ENCODE results near the gene INPPL1.

Gene INPPL1

DNA sequence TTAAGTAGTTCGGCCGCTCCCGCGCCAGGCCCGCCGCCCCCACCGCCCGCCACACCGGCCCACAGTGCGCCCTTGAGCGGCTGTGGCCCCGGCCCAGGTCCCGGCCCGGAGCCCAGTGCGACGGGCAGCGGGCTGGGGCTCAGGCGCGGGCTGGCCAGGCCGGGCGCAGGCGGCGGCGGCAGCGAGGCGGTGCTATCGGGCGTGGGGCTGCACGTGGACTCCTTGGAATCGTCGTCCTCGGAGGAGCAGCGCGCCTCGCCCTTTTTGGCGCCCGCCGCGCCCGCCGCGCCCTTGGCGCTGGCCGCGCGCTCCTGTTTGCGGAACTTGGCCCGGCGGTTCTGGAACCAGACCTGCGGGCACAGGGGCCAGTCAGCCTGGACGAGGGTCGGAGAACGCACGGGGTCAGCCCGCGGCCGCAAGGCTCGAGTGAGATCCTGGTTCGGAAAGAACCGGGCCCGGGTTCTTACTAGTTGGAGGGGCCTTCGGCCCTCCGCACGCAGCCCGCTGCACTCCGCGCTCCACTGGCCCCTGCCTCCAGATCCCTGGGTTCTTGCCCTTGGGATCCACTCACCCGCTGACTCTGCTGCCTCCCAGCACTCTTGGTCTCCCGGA, 15.4 kb downstream of the INPPL1 start:
- Histone ChIP-seq H3K4me3 (ENCODE audit: low read depth in 1 of 2, low read length in 1 of 2) (peak overlapping the region; percentile 17 to 38), H3K27me3 (peaks cover 69% of the 10 kb centered on the region), H3K4me1 (ENCODE audit: control insufficient read depth in 1 of 2, insufficient read depth in 1 of 2, low read depth in 1 of 2, low read length in 1 of 2) (peaks cover 14 to 30% of the 10 kb centered on the region in 2 experiments), H3K9me3 (no peaks in the 10 kb centered on the region), H3K36me3 (peaks cover 39% of the 10 kb centered on the region), H3K27ac (no peak overlapping the region)
- TF ChIP-seq, protein P1, sequence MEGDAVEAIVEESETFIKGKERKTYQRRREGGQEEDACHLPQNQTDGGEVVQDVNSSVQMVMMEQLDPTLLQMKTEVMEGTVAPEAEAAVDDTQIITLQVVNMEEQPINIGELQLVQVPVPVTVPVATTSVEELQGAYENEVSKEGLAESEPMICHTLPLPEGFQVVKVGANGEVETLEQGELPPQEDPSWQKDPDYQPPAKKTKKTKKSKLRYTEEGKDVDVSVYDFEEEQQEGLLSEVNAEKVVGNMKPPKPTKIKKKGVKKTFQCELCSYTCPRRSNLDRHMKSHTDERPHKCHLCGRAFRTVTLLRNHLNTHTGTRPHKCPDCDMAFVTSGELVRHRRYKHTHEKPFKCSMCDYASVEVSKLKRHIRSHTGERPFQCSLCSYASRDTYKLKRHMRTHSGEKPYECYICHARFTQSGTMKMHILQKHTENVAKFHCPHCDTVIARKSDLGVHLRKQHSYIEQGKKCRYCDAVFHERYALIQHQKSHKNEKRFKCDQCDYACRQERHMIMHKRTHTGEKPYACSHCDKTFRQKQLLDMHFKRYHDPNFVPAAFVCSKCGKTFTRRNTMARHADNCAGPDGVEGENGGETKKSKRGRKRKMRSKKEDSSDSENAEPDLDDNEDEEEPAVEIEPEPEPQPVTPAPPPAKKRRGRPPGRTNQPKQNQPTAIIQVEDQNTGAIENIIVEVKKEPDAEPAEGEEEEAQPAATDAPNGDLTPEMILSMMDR (IDR thresholded peaks at IDR 0.05), result no peak

DNA sequence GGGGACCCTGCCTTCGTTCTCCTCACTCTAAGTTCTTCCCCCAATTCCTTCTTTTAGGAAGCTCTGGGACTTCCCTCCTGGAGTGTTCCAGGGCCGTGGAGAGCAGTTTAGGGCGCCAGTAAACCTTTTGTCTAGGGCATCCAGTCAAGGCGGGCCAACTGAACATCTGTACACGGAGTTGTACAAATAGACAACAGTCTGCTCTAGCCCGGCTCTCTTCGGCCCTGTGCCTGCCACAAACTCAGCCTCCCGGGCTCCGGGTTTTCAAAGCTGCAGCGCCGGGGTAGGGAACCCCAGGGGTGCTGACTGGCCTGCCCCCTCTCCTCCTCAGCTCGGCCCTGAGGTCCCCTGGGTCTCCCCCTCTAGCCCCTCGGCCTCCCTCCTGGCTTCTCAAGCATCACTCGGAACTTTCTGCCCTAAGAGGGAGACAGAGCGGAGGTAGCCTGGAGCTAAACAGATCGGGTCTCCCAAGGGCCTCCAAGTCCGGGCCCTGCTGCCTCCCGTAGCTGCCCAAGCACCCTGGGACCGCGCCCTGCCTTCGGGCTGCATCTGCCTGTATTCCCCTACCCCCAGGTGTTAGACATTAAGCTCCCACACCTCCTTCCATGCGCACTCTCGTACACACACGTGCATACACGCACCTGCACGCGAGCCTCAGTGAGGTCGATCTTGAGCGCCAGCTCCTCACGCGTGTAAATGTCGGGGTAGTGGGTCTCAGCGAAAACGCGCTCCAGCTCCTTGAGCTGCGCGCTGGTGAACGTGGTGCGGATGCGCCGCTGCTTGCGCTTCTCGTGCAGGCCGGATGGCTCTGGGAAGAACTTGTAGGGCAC, 16.1 kb downstream of the INPPL1 start:
- Histone ChIP-seq H3K36me3 (peaks cover 32% of the 10 kb centered on the region), H3K27ac (no peak overlapping the region), H3K9me3 (no peaks in the 10 kb centered on the region), H3K4me1 (ENCODE audit: control insufficient read depth in 1 of 2, insufficient read depth in 1 of 2, low read depth in 1 of 2, low read length in 1 of 2) (peaks cover 14 to 30% of the 10 kb centered on the region in 2 experiments), H3K4me3 (ENCODE audit: low read depth in 1 of 2, low read length in 1 of 2) (peak overlapping the region; percentile 17 to 38), H3K27me3 (peaks cover 77% of the 10 kb centered on the region)
- TF ChIP-seq, protein P1 (IDR thresholded peaks at IDR 0.05), result no peak

DNA sequence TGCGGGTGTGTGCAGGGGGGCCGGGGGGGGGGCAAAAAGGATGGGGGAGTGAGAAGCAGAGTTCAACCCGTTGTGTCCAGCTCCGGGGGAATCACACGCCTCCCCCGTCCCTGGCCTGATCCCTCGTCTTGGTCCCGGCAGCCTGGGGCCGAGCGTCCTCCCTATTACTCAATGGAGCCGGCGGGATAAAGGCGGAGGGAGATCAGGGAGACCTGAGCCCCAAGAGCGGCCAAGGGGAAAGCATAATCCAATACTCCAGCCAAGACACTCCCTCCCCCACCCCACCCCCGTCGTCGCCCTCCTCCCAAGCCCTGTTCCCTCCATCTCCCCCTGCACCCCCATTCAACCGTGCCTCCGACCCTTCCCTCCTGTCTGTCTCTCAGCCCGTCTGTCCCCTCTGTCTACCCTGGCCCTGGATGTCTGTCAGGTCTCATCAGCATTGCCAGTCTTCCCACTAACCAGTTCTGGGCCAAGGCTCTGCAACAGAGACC, 16.8 kb downstream of the INPPL1 start:
- Histone ChIP-seq H3K27ac (no peak overlapping the region), H3K4me3 (ENCODE audit: low read depth in 1 of 2, low read length in 1 of 2) (no peak overlapping the region), H3K27me3 (peaks cover 83% of the 10 kb centered on the region), H3K36me3 (peaks cover 26% of the 10 kb centered on the region), H3K9me3 (no peaks in the 10 kb centered on the region), H3K4me1 (ENCODE audit: control insufficient read depth in 1 of 2, insufficient read depth in 1 of 2, low read depth in 1 of 2, low read length in 1 of 2) (peaks cover 14 to 30% of the 10 kb centered on the region in 2 experiments)
- TF ChIP-seq, protein P1 (IDR thresholded peaks at IDR 0.05), result no peak

DNA sequence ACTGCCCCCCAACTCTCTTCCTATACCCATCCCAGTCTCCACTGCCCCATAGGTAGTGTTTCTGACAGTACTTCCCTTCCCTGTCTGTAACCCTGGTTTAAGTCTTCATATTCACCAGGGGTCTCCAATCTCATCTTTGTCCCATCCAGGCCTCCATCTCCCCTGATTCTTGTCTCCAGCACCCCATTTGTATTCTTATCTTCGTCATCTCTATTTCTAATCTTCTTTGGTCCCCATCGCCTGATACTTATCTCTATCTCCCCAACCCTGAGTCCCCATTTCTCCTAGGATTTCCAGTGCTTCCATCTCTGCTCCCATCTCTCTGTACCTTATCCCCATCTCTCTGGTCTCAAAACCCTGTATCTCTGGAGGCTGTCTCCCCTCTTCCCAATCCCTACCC, 17.6 kb downstream of the INPPL1 start:
- H3K36me3 ChIP-seq, result peaks cover 18% of the 10 kb centered on the region

More for the DNA sequence above, 17.6 kb downstream of the INPPL1 start:
- Histone ChIP-seq H3K9me3 (no peaks in the 10 kb centered on the region), H3K4me1 (ENCODE audit: control insufficient read depth in 1 of 2, insufficient read depth in 1 of 2, low read depth in 1 of 2, low read length in 1 of 2) (peaks cover 14 to 30% of the 10 kb centered on the region in 2 experiments), H3K27ac (no peak overlapping the region), H3K4me3 (ENCODE audit: low read depth in 1 of 2, low read length in 1 of 2) (no peak overlapping the region), H3K27me3 (peaks cover 91% of the 10 kb centered on the region)
- TF ChIP-seq, protein P1 (IDR thresholded peaks at IDR 0.05), result no peak

Data from neutrophil (primary cell).